Measurements from ENCODE around the gene ETNK2. TPM values are rescaled to one million over a fixed set of nuclear protein-coding genes. Genes with fewer than 3 reads are reported as not detected.

Gene ETNK2
- polyA plus RNA-seq, 1 experiment = 25.6 TPM

DNA sequence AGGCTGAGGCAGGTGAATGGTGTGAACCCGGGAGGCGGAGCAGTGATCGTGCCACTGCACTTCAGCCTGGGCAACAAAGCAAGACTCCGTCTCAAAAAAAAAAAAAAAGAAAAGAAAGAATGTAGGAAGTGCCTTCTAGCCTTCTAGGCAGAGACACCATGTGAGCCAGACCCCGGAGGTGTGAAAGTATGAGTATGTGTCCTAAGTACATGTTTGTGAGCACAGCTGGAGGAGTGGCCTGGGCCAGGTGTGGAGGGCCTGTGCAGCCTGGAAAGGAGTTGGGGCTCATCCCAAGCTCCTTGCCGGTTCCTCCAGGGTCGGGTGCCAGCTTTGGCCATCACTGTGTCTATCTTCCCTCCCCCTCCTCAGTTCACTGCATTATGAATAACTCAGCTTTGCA is 66.0 kb downstream of the ETNK2 start:
- no peak for DNase-seq (ENCODE audit: low read depth, low spot score)

GRCh38 chr1:204084247-204084772 is 67.5 kb downstream of the ETNK2 start:
- CTCF ChIA-PET = no interaction called here

More for the DNA sequence above, 66.0 kb downstream of the ETNK2 start:
- Histone ChIP-seq H3K27me3 (ENCODE audit: control insufficient read depth, insufficient read depth, low read length) (no peaks in the 10 kb centered on the region), H3K9me3 (ENCODE audit: control insufficient read depth, insufficient read depth, low read length) (no peaks in the 10 kb centered on the region), H3K27ac (ENCODE audit: low read depth, low read length) (no peak overlapping the region), H3K4me3 (ENCODE audit: low read depth, low read length) (no peak overlapping the region)
- ChIA-PET POLR2A (no interaction called here), CTCF (interaction anchor here (1.1 to 1.6 kb wide), 2 partner anchors 214 to 216 kb away, joined by 5 to 6 read pairs; no protein-coding TSS in a partner anchor)
- no peak for TF ChIP-seq CTCF (IDR thresholded peaks at IDR 0.05; ENCODE audit: low read depth, low read length)

GRCh38 chr1:204083491-204083890 is 68.4 kb downstream of the ETNK2 start:
- CTCF ChIA-PET = interaction anchor here (0.6 kb wide), 1 partner anchor 13 kb away, joined by 3 read pairs; no protein-coding TSS in a partner anchor
- no peak overlapping the region for H3K4me3 ChIP-seq (ENCODE audit: low read depth, low read length)
- POLR2A ChIA-PET = no interaction called here
- H3K9me3 ChIP-seq (ENCODE audit: control insufficient read depth, insufficient read depth, low read length) = no peaks in the 10 kb centered on the region
- no peak for DNase-seq (ENCODE audit: low read depth, low spot score)
- no peak overlapping the region for H3K27ac ChIP-seq (ENCODE audit: low read depth, low read length)
- H3K27me3 ChIP-seq (ENCODE audit: control insufficient read depth, insufficient read depth, low read length) = no peaks in the 10 kb centered on the region
- TF ChIP-seq CTCF (IDR thresholded peaks at IDR 0.05; ENCODE audit: low read depth, low read length) = no peak

More at GRCh38 chr1:204084247-204084772, 67.5 kb downstream of the ETNK2 start:
- no peak overlapping the region for H3K27ac ChIP-seq (ENCODE audit: low read depth, low read length)
- H3K9me3 ChIP-seq (ENCODE audit: control insufficient read depth, insufficient read depth, low read length) = no peaks in the 10 kb centered on the region
- POLR2A ChIA-PET = no interaction called here
- TF ChIP-seq CTCF (IDR thresholded peaks at IDR 0.05; ENCODE audit: low read depth, low read length) = no peak
- H3K27me3 ChIP-seq (ENCODE audit: control insufficient read depth, insufficient read depth, low read length) = no peaks in the 10 kb centered on the region
- no peak overlapping the region for H3K4me3 ChIP-seq (ENCODE audit: low read depth, low read length)
- no peak for DNase-seq (ENCODE audit: low read depth, low spot score)

GRCh38 chr1:204081791-204082513 is 69.9 kb downstream of the ETNK2 start:
- H3K9me3 ChIP-seq (ENCODE audit: control insufficient read depth, insufficient read depth, low read length) = no peaks in the 10 kb centered on the region
- ChIA-PET CTCF (interaction anchor here (1.0 kb wide), 1 partner anchor 47 kb away, joined by 3 read pairs; no protein-coding TSS in a partner anchor), POLR2A (no interaction called here)
- H3K27me3 ChIP-seq (ENCODE audit: control insufficient read depth, insufficient read depth, low read length) = no peaks in the 10 kb centered on the region
- TF ChIP-seq CTCF (IDR thresholded peaks at IDR 0.05; ENCODE audit: low read depth, low read length) = no peak
- H3K27ac ChIP-seq (ENCODE audit: low read depth, low read length) = no peak overlapping the region
- no peak overlapping the region for H3K4me3 ChIP-seq (ENCODE audit: low read depth, low read length)
- no peak for DNase-seq (ENCODE audit: low read depth, low spot score)

- H3K9me3 ChIP-seq (ENCODE audit: control insufficient read depth, insufficient read depth, low read length) = no peaks in the 10 kb centered on the region
- DNase-seq (ENCODE audit: low read depth, low spot score) = no peak
- no peak overlapping the region for H3K27ac ChIP-seq (ENCODE audit: low read depth, low read length)
- TF ChIP-seq CTCF (IDR thresholded peaks at IDR 0.05; ENCODE audit: low read depth, low read length) = no peak
- no peaks in the 10 kb centered on the region for H3K27me3 ChIP-seq (ENCODE audit: control insufficient read depth, insufficient read depth, low read length)
- CTCF ChIA-PET = interaction anchor here (1.0 kb wide), 1 partner anchor 48 kb away, joined by 3 read pairs; no protein-coding TSS in a partner anchor
- POLR2A ChIA-PET = interaction anchor here (0.7 kb wide), 1 partner anchor 211 kb away, joined by 5 read pairs; no protein-coding TSS in a partner anchor
- H3K4me3 ChIP-seq (ENCODE audit: low read depth, low read length) = no peak overlapping the region
These were observed 70.6 kb downstream of the ETNK2 start for GRCh38 chr1:204081164-204081790.

Measured in AG04450 (cell line).